Mucosa of descending colon (tissue), 3 donors: Measurements from ENCODE around the gene PTPN22. TPM values are rescaled to one million over a fixed set of nuclear protein-coding genes. Genes with fewer than 3 reads are reported as not detected.

Experiments
- ATAC-seq: fragments of 200-7000 bp; cut with Tn5 transposase; one replicate; pipeline ENCODE4 v1.9.1; 2020; ENCODE audit warnings: mild to moderate bottlenecking, moderate library complexity
- DNase-seq, 3 donors: peaks; one replicate each; pipeline ENCODE4 v3.0.0-alpha.2; 2020
- H3K36me3 ChIP-seq: fragments of 200-600 bp; one replicate; pipeline ENCODE4 v1.8.0; 2021; ENCODE audit warnings: low read depth, mild to moderate bottlenecking
- H3K4me1 ChIP-seq: fragments of 200-600 bp; one replicate; pipeline ENCODE4 v1.8.0; 2021; ENCODE audit warnings: low read depth, mild to moderate bottlenecking
- H3K4me3 ChIP-seq: fragments of 200-600 bp; one replicate; pipeline ENCODE4 v1.8.0; 2021; ENCODE audit warnings: mild to moderate bottlenecking
- H3K9me3 ChIP-seq: fragments of 200-600 bp; one replicate; pipeline ENCODE4 v1.8.0; 2021; ENCODE audit warnings: mild to moderate bottlenecking
- intact Hi-C, 2 donors: fragments of 100-400 bp; cut with DNase I in 1 of 2; cut with micrococcal nuclease in 1 of 2; formaldehyde crosslinking; loops; one replicate each; pipeline versions ENCODE4 v1.11.0 to v1.11.1; 2022; cut with DNase I, micrococcal nuclease
- long read RNA-seq, 2 donors: library from polyadenylated mRNA; unstranded; transcript quantifications; one replicate each; pipeline ENCODE4 v2.0.0, GENCODE V29; 2019 to 2021
- total RNA-seq, 3 donors: library from RNA; stranded (reverse); fragmentation: NEBNext Ultra II Directional in 2 of 3; extraction: Animal tissue kit (Norgen Biotek cat#: 25700) in 2 of 3; gene quantifications; one replicate each; pipeline versions ENCODE4 v1.2.1 to v1.2.4, GENCODE V29; 2021 to 2023
- TF ChIP-seq, protein P1 (sequence below): fragments of 200-600 bp; IDR thresholded peaks from one replicate; pipeline ENCODE4 v1.8.0; 2022; ENCODE audit warnings: antibody characterized with exemption, mild to moderate bottlenecking
- donor health status: DM: no; HTN: no; CAD: no; lungs with moderate emphysema.
- donor health status: DM: no; HTN: no; CAD: no.
- donor health status: DM: no; HTN: yes; CAD: no.

The PTPN22 gene
- 1 to 10 TPM; 4.3 to 8.3 (median 5.2) TPM for total RNA-seq
- long read RNA-seq, donor 1, partial matches to known transcripts: 0 of 2 reads
- long read RNA-seq, donor 1, other reads (novel, unspliced or antisense): 1 of 2 reads
- long read RNA-seq, donor 2: 0 reads

DNA sequence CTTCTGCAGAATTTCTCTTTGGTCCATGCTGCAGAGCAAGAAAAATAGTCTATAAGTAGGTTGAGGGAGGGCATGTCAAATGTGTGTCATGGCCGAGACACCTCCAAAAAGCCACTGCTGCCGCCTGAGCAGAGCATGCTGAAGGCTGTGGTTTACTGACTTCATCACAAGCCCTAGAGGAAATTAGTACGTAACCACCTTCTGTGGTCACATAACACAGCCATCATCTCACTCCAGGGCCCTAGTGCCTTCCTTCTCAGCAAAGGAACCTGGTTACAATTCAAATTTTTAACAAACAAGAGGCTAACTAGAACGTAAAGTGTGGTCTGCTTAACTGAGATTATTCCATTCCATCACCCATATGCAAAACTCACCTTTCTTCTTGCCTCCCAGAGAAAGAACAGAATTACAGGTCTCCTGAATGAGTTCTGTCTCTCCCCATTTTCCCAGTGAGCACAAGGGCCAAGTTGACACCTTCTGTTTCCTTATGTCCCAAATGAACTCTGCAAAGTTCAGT is at the start of gene PTPN22:
Gene PTPN22, minus strand, starts transcription at position 116 of the 517 bp plus-strand sequence.
- H3K36me3 ChIP-seq: no peaks in the 10 kb centered on the region
- ATAC-seq (peak; percentile 80), DNase-seq (peak; percentile 56 to 78 (median 67))
- no peak within 1 kb of the TSS for H3K4me3 ChIP-seq
- intact Hi-C loops: no loop called here
- no peaks in the 10 kb centered on the region for H3K9me3 ChIP-seq
- TF ChIP-seq, protein P1, sequence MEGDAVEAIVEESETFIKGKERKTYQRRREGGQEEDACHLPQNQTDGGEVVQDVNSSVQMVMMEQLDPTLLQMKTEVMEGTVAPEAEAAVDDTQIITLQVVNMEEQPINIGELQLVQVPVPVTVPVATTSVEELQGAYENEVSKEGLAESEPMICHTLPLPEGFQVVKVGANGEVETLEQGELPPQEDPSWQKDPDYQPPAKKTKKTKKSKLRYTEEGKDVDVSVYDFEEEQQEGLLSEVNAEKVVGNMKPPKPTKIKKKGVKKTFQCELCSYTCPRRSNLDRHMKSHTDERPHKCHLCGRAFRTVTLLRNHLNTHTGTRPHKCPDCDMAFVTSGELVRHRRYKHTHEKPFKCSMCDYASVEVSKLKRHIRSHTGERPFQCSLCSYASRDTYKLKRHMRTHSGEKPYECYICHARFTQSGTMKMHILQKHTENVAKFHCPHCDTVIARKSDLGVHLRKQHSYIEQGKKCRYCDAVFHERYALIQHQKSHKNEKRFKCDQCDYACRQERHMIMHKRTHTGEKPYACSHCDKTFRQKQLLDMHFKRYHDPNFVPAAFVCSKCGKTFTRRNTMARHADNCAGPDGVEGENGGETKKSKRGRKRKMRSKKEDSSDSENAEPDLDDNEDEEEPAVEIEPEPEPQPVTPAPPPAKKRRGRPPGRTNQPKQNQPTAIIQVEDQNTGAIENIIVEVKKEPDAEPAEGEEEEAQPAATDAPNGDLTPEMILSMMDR: no peak
- no peaks in the 10 kb centered on the region for H3K4me1 ChIP-seq

DNA sequence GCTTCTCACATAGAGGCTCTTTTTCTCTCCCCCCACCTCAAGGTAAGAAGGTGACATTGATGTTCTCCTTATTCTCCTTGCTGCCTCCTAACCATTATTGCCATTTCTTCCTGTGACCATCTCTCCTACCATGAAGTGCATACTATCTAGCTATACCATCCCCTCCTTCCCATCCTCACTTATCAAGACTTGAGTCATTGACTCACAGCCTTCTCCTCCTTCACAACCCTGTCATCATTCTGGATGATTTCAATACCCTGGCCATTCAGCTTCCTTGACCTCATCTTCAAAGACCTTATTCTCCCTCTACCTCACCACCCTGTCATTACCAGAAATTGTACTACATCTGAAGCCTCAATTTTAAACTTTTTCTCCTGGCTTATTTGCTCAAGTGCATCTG is 46.7 kb upstream of the PTPN22 start:
- Histone ChIP-seq H3K9me3 (no peaks in the 10 kb centered on the region), H3K4me1 (no peaks in the 10 kb centered on the region), H3K4me3 (no peak overlapping the region), H3K36me3 (no peaks in the 10 kb centered on the region)
- TF ChIP-seq, protein P1: no peak
- intact Hi-C loops: no loop called here
- DNase-seq (no peak), ATAC-seq (no peak)

DNA sequence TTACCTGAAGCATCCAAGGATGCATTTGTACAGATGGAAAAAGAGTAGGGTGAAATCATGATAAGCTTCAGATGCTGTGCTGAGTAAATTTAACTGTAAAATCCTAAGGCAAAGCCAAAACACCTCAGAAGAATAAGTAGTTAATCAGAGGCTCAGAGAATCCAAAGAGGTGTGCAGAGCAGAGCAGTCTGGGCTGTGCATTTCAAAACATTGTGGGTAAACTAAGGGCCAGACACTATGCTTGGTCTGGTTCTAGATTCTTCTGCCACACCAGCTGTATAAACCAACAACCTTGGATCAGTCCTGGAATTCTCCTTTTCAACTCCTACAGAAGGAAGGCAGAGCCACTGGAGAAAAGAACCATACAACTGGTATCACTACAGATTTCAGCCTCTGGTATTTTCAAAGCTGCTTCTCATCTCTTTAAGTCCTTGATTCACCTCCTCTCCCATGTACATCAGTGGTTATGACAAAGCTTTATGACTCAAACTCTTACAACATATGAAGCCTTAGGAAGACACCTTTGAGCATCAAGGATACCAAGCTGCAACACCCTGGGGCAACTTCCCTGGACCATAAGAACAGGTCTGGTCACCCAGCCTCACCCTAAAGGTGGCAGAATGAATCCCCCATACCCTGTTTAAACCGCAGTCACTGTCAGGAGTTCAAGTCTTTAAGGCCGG is 46.0 kb upstream of the PTPN22 start:
- DNase-seq (no peak), ATAC-seq (no peak)
- TF ChIP-seq, protein P1: no peak
- intact Hi-C loops: no loop called here
- H3K36me3 ChIP-seq: no peaks in the 10 kb centered on the region
- no peak overlapping the region for H3K4me3 ChIP-seq
- no peaks in the 10 kb centered on the region for H3K9me3 ChIP-seq
- no peaks in the 10 kb centered on the region for H3K4me1 ChIP-seq

DNA sequence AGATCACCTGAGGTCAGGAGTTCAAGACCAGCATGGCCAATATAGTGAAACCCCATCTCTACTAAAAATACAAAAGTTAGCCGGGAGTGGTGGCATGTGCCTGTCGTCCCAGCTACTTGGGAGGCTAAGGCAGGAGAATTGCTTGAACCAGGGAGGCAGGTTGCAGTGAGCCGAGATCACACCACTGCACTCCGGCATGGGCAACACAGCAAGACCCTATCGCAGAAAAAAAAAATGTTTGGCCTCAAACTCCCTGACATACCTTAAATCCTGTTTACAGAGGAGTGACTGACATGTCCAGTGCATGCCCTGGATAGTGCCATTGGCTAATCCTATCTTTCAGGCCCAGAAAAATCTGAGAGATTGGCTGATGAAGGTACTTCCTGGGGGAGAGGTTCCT is 45.5 kb upstream of the PTPN22 start:
- intact Hi-C loops: no loop called here
- DNase-seq: no peak
- ATAC-seq: no peak
- Histone ChIP-seq H3K4me3 (no peak overlapping the region), H3K36me3 (no peaks in the 10 kb centered on the region), H3K9me3 (no peaks in the 10 kb centered on the region), H3K4me1 (no peaks in the 10 kb centered on the region)
- TF ChIP-seq, protein P1: no peak

DNA sequence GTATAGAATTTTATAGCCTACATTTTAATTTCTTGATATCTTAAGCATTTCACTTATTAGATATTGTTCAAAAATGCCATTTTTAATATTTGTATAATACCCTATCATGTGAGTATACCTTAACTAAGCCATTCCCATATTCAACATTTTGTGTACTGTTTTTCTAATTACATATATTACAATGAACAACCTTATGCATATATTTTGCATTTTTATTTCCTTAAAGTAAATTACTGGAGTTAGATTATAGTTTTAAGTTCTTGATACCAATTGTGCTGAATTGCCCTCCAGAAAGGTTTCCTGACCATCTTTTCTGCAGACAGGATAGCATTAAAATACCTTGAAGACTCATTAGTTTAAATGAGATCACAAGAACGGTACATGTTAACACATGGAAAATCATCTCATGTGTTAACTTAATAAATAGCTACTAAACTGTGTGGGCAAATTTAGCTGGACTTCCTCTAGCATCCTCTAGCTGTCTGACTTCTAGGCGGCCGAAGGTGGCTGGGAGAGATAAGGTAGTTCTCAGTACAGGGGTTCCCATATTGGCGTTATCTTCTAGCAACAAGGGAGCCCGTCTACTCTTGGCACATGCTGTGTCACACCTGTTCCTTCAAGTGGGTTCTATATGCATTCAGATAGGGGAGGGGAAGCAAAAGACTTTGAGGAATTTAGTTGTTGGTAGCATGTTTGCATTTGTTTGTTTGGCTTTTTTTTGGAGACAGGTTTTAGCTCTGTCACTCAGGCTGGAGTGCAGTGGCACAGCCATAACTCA is 42.6 kb upstream of the PTPN22 start:
- intact Hi-C loops: no loop called here
- Histone ChIP-seq H3K36me3 (no peaks in the 10 kb centered on the region), H3K4me3 (no peak overlapping the region), H3K4me1 (no peaks in the 10 kb centered on the region), H3K9me3 (no peaks in the 10 kb centered on the region)
- TF ChIP-seq, protein P1: no peak
- DNase-seq (no peak), ATAC-seq (no peak)
